Activated gamma-delta T cell treated with anti-CD3 and anti-CD28 coated beads, Interleukin-2, amount 50 U/mL, for 16 hours (primary cell): ENCODE measurements around the gene DSCAML1.

ENCODE experiments used
- DNase-seq: peaks from one replicate; pipeline ENCODE4 v3.0.0-alpha.2; 2020; ENCODE audit warnings: low read depth

Gene DSCAML1

GRCh38 chr11:117444711-117445658 lies 352.0 kb downstream of the DSCAML1 start:
- DNase-seq, result no peak

- DNase-seq, result no peak
Measured at GRCh38 chr11:117444256-117444655, 352.8 kb downstream of the DSCAML1 start.

GRCh38 chr11:117443266-117444186 lies 353.5 kb downstream of the DSCAML1 start:
- no peak for DNase-seq

DNA sequence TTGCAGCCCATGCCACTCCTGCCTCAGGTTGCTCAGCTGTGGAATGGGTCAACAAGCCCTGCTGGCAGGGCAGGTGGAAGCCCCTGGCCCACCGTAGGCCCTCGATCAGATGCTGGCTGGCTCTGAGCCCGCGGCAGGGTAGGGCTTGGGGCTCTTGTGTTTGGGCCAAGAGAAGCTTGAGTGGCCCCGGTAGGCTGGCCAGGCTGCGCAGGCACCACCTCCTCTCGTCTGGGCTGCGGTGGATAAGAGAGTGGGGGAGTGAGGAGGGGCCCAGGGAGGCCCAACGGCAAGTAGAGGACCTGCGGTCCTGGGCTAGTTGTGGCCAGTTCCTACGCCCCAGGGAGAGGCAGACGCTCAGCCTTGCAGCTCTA lies 354.2 kb downstream of the DSCAML1 start:
- DNase-seq, result no peak

DNA sequence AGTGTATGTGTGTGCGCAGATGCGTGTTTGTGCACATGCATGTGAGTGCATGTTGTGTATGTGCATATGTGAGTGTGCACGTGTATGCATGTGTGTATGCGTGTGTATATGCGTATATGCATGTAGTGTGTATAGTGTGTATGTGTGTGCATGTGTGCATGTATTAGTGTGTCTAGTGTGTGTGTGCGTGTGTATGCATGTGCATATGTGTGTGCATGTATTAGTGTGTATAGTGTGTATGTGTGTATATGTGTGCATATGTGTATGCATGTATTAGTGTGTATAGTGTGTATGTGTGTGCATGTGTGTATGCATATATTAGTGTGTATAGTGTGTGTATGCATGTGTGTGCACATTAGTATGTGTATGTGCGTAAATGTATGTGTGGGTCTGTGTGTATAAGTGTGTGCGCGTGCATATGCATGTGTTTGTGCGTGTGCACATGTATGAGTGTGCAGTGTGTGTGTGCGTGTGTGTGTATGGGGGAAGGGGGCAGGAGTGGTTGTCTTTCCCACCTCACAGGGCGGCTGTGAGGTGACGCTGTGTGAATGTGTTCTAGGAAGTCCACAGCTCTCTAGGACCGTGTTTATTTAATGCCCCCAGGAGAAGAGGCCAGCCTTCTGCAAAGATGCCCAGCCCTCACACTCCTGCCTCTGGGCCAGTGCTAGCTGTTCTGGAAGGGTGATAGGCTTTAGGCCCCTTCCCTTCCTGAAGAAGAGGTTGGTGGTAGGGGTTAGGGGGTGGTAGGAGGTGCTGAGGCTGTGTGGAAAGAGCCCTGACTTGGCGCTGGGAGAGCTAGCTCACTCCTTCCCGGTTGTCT lies 354.8 kb downstream of the DSCAML1 start:
- no peak for DNase-seq

DNA sequence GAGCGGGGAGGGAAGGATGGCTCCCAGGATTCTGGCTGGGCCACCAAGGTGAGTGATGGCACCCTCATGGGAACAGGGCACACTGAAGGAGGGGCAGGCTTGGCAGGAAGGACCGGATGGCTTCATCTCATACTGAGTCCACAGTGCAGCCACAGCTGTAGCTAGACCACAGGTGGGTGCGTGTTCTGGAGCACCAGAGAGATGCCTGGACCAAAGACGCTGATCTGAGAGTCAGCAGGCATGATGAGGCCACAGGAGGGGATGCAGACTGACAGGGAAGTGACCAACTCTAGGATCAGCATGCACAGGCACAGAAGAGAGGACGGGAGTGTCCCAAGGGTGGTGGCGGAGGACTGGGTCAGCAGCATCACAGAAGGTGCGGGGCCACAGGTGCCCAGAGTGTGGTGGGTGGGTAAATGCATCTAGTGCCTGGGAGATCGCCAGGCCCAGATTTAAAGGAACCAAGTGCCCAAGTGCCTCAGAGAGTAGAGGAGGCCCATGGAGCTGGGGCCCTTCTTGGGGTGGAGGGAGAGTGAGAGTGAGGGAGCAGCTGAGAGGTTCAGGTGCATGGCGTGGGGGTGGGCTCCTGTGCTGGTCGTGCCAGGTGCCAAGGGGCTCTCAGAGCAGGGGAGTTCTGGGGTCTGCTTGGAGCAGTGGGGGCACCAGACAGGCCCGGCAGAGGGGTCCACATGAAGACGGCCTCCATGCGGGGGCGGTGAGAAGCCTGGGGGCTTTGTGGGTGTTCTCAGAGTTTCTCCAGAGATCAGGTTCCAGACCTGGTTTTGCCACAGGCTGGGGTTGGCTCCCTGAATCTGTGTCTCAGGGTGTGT lies 355.7 kb downstream of the DSCAML1 start:
- no peak for DNase-seq

DNA sequence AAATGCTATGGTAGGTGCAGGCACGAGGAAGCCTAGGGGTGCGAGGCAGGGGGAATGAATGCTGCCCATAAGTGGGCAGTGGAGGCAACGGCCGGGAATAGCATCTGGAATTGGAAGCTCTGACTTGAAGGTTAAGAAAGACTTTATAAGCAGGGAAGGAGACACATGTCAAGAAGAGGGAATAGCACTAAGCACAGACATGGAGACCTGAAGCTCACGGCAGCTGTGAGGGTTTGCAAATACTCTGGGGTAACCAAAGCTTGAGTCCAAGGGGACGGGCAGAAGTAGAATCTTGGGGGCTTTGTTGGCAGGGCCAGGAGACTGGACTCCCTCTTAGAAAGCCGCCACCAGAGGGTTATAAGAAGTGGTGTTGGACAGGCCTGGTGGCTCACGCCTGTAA lies 356.8 kb downstream of the DSCAML1 start:
- no peak for DNase-seq

DNA sequence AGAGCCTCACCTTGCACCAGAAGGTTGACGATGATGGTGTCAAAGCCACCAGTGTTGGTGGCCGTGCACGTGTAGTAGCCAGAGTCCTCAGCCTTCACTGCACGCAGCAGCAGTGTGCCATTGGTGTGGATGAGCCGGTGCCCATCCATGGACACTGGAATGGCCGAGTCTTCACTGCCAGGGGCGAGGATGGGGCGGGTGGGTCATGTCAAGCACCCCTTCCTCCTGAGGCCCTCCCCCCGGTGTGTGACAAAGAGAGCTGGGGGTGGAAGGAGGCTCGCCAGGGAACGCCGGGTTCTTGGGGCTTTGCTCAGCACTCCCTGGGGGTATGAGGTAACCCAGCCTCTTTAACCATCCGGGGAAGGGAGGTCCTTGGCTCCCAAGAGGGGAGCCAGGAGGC lies 357.8 kb downstream of the DSCAML1 start:
- no peak for DNase-seq

- DNase-seq, result no peak
Measured at GRCh38 chr11:117438371-117439000, 358.5 kb downstream of the DSCAML1 start.

DNA sequence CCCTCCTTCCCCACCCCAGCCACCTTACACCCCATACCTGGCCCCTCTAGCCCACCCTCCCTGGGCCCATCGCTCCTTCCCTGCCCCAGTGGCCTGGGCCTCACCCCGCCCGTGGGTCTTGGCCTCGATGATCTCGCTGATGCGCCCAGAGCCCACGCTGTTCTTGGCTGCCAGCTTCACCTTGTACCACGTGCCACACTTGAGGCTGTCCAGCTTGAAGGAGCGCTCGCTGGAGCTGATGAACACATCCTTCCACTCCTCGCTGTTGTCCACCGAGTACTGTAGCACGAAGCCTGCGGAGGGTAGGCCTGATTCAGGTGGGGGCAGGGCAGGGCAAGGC lies 359.3 kb downstream of the DSCAML1 start:
- no peak for DNase-seq

- no peak for DNase-seq
Measured at GRCh38 chr11:117437041-117437790, 359.8 kb downstream of the DSCAML1 start.

- no peak for DNase-seq
Measured at GRCh38 chr11:117435326-117435725, 361.7 kb downstream of the DSCAML1 start.

GRCh38 chr11:117434481-117434880 lies 362.5 kb downstream of the DSCAML1 start:
- no peak for DNase-seq

- no peak for DNase-seq
Measured at GRCh38 chr11:117433717-117434116, 363.3 kb downstream of the DSCAML1 start.

DNA sequence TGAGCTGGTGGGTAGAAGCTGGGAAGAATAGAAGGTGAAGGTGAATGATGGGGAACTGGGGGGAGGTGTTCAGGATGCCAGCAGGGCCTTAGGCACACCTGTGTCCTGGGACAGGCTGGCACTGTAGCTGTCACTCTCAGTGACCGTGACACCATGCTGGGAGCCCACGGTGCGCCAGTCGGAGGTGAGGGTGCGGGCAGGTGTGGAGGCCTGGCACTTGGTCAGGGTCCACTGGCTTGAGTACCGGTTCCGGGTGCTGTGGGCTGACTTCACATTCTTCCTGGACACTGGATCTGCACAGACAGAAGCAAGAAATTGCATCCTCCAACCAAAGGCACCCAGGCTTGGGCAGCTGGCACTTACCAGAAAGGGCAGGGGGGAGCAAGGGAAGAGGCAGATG lies 365.6 kb downstream of the DSCAML1 start:
- no peak for DNase-seq

DNA sequence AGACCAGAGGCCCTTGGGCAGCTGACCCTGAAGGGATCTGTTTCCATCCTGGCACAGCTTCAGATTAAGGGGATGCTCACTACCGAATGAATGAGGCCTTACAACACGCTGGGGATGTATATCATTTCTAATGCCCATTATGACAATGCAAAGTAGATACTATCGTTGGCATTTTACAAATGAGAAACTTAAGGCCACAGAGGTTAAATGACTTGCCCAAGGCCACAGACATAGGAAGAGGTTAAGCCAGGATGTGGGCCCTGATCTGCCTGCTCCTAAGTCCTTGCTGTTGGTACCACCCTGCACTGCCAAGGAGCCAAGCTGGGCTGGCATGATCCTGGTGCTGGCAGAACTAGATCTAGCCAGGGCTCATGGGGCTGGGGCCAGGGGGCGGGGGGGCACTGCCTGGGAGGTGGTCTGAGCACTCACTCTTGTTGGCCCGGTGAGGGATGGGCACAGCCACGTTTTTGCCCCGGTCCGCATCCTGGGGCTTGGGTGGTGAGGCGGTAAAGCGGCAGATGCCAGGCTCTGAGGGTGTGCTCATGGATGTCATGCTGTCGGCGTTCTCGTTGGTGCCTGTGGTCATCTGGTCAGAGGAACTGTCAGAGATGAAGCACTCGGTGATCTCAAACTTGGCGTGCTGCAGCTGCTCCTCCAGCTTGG lies 366.6 kb downstream of the DSCAML1 start:
- no peak for DNase-seq

DNA sequence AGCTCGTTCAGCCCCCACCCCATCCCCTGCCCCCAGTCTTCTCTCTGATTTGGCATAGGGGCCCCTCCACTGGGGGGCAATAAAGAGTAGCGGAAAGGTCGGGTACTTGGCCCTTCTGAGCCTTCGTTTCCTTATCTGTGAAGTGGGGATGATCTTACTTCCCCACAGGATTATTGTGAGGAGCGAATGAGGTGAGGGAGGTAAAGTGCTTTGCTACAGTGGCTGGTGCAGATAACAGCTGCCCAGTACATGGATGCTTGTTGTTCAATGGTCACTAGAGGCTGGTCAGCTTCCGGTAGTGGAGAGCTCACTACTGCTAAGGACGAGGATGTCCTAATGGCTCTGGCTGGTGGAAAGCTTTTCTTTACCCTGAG lies 368.2 kb downstream of the DSCAML1 start:
- DNase-seq, result no peak

DNA sequence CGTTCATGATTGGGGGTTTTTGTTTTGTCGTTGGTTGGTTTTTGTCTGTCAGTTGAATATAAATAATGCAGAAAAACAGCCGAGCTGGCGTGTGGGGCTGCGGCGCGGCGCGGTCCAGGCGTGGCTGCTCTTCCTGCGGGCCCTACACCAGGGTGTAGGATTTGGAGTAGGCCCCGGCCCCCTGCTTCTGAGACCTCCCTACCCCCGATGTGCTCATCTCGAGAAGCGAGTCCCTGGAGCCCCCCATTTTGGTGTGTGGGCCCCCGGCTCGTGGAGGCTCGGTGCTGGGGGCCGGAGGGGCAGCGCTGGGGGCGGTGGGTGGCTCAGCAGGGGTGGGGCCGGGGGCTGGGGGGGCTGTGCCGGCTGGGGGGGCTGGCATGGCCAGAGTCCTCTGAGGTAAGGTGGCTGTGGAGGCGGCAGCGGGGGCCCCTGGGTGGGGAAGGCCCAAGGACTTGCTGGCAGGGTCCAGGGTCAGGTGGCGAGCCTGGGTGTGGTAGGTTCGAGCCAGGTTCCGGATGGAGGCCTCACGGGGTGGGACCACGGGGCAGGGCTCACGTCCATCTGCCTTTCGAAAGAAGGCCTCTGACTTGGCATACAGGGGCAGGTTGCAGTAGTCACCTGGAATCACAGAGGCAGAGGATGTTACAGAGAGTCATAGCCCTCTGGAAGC lies 368.7 kb downstream of the DSCAML1 start:
- no peak for DNase-seq

GRCh38 chr11:117427356-117427874 lies 369.6 kb downstream of the DSCAML1 start:
- DNase-seq, result no peak
